CD4-positive, CD25-positive, alpha-beta regulatory T cell (primary cell): ENCODE results near the gene B4GALT7. TPM values are rescaled to one million over a fixed set of nuclear protein-coding genes. Genes with fewer than 3 reads are reported as not detected.

ENCODE experiments used
- ATAC-seq, 2 donors: fragments of 150-1000 bp; cut with Tn5 transposase; one replicate each; pipeline ENCODE4 v1.10.0; 2021; ENCODE audit warnings: low read depth in 2 of 2, moderate number of reproducible peaks in 2 of 2, moderate library complexity in 1 of 2
- DNase-seq, 3 donors: peaks; one replicate each; pipeline versions ENCODE4 v3.0.0 to v3.0.0-alpha.2; 2012 to 2022; ENCODE audit warnings: mixed read lengths in 1 of 3
- H3K27ac ChIP-seq: one replicate; pipeline ENCODE4 v1.7.0; 2013; ENCODE audit warnings: mild to moderate bottlenecking, low read length; ENCODE audit not compliant: insufficient read depth, poor library complexity, severe bottlenecking
- H3K27me3 ChIP-seq: one replicate; pipeline ENCODE4 v1.7.0; 2013; ENCODE audit warnings: low read length; ENCODE audit not compliant: control insufficient read depth, insufficient read depth
- H3K36me3 ChIP-seq: one replicate; pipeline ENCODE4 v1.7.0; 2013; ENCODE audit warnings: mild to moderate bottlenecking, low read length, moderate library complexity; ENCODE audit not compliant: control insufficient read depth, insufficient read depth
- H3K4me1 ChIP-seq: 2 replicates; pipeline ENCODE4 v1.7.0; 2013; ENCODE audit warnings: mild to moderate bottlenecking, low read length; ENCODE audit not compliant: insufficient read depth, control insufficient read depth, poor library complexity, severe bottlenecking
- H3K4me3 ChIP-seq: one replicate; pipeline ENCODE4 v1.7.0; 2013; ENCODE audit warnings: low read depth, mild to moderate bottlenecking, low read length, moderate library complexity
- H3K9me3 ChIP-seq, 2 experiments: 1 replicate in 1 of 2; 2 replicates in 1 of 2; pipeline ENCODE4 v1.7.0; 2013; ENCODE audit warnings: low read length in 2 of 2, mild to moderate bottlenecking in 1 of 2, moderate library complexity in 1 of 2; ENCODE audit not compliant: control insufficient read depth in 2 of 2
- H3K27ac Mint-ChIP-seq, 3 donors: one replicate each; pipeline ENCODE4 v1.8.0; 2020 to 2022; ENCODE audit warnings: mild to moderate bottlenecking in 3 of 3, mixed read lengths in 3 of 3, moderate library complexity in 2 of 3
- H3K27me3 Mint-ChIP-seq: one replicate; pipeline ENCODE4 v1.8.0; 2022; ENCODE audit warnings: mild to moderate bottlenecking, mixed read lengths
- H3K36me3 Mint-ChIP-seq: one replicate; pipeline ENCODE4 v1.8.0; 2020; ENCODE audit warnings: mixed read lengths
- H3K4me1 Mint-ChIP-seq, 4 donors: one replicate each; pipeline ENCODE4 v1.8.0; 2020 to 2022; ENCODE audit warnings: mixed read lengths in 4 of 4, mild to moderate bottlenecking in 1 of 4
- H3K4me3 Mint-ChIP-seq, 4 donors: one replicate each; pipeline ENCODE4 v1.8.0; 2020 to 2022; ENCODE audit warnings: mild to moderate bottlenecking in 4 of 4, mixed read lengths in 4 of 4, moderate library complexity in 3 of 4
- H3K9me3 Mint-ChIP-seq, 7 donors: one replicate each; pipeline ENCODE4 v1.8.0; 2020 to 2022; ENCODE audit warnings: mixed read lengths in 7 of 7, mild to moderate bottlenecking in 3 of 7, moderate library complexity in 2 of 7
- polyA plus RNA-seq, 4 donors: library from polyadenylated mRNA; unstranded; fragments of 300-500 nt; fragmentation: Illumina TruSeq; gene quantifications; one replicate each; pipeline ENCODE4 v1.2.3, GENCODE V29; 2021
- total RNA-seq: library from RNA; stranded (reverse); gene quantifications from one replicate; pipeline ENCODE4 v1.2.3, GENCODE V29; 2022

The B4GALT7 gene
- total and polyA plus RNA-seq, 5 donors from 2014 or later: 18.3 to 24.2 (median 18.8) TPM

GRCh38 chr5:177594071-177594470 is 5.9 kb upstream of the B4GALT7 start:
- no peak overlapping the region for H3K27ac ChIP-seq
- DNase-seq: no peak
- peak overlapping the region in 2 of 4 donors; percentile 56 to 100 for H3K4me3 Mint-ChIP-seq
- H3K9me3 ChIP-seq: no peaks in the 10 kb centered on the region
- peaks cover 8% of the 10 kb centered on the region for H3K27me3 ChIP-seq
- H3K4me1 Mint-ChIP-seq: peaks cover 0 to 36% (median 18%) of the 10 kb centered on the region in 4 donors
- H3K4me1 ChIP-seq: peaks cover 24% of the 10 kb centered on the region
- H3K9me3 Mint-ChIP-seq: no peaks in the 10 kb centered on the region
- peaks cover 15% of the 10 kb centered on the region for H3K36me3 Mint-ChIP-seq
- H3K27me3 Mint-ChIP-seq: peaks cover 5% of the 10 kb centered on the region
- H3K36me3 ChIP-seq: peaks cover 35% of the 10 kb centered on the region
- H3K4me3 ChIP-seq: no peak overlapping the region
- no peak for ATAC-seq
- peak overlapping the region in 1 of 3 donors; percentile 94 for H3K27ac Mint-ChIP-seq

- no peaks in the 10 kb centered on the region for H3K9me3 Mint-ChIP-seq
Measured at GRCh38 chr5:177595026-177595585, 4.8 kb upstream of the B4GALT7 start.

GRCh38 chr5:177595991-177596774 is 3.7 kb upstream of the B4GALT7 start:
- peaks cover 19% of the 10 kb centered on the region for H3K36me3 Mint-ChIP-seq
- peaks cover 0 to 50% (median 26%) of the 10 kb centered on the region in 4 donors for H3K4me1 Mint-ChIP-seq
- Histone ChIP-seq H3K27ac (no peak overlapping the region), H3K27me3 (no peaks in the 10 kb centered on the region), H3K36me3 (peaks cover 35% of the 10 kb centered on the region), H3K4me3 (no peak overlapping the region), H3K9me3 (no peaks in the 10 kb centered on the region), H3K4me1 (peaks cover 35% of the 10 kb centered on the region)
- peak overlapping the region in 2 of 4 donors; percentile 73 to 74 for H3K4me3 Mint-ChIP-seq
- peak overlapping the region in 1 of 3 donors; percentile 32 for H3K27ac Mint-ChIP-seq
- ATAC-seq (no peak), DNase-seq (no peak)
- peaks cover 6% of the 10 kb centered on the region for H3K27me3 Mint-ChIP-seq
- no peaks in the 10 kb centered on the region for H3K9me3 Mint-ChIP-seq

More at GRCh38 chr5:177595026-177595585, 4.8 kb upstream of the B4GALT7 start:
- no peak overlapping the region for H3K27ac Mint-ChIP-seq
- DNase-seq: no peak
- ATAC-seq: no peak
- H3K27me3 Mint-ChIP-seq: no peaks in the 10 kb centered on the region
- Histone ChIP-seq H3K4me1 (peaks cover 25% of the 10 kb centered on the region), H3K27ac (no peak overlapping the region), H3K36me3 (peaks cover 35% of the 10 kb centered on the region), H3K4me3 (no peak overlapping the region), H3K27me3 (peaks cover 8% of the 10 kb centered on the region), H3K9me3 (no peaks in the 10 kb centered on the region)
- peaks cover 15% of the 10 kb centered on the region for H3K36me3 Mint-ChIP-seq
- peak overlapping the region in 1 of 4 donors; percentile 100 for H3K4me3 Mint-ChIP-seq
- H3K4me1 Mint-ChIP-seq: peaks cover 0 to 40% (median 19%) of the 10 kb centered on the region in 4 donors

- H3K27me3 Mint-ChIP-seq: peaks cover 6% of the 10 kb centered on the region
- peaks cover 19% of the 10 kb centered on the region for H3K36me3 Mint-ChIP-seq
- DNase-seq: no peak
- no peaks in the 10 kb centered on the region for H3K9me3 Mint-ChIP-seq
- peak overlapping the region in 3 of 4 donors; percentile 38 to 73 (median 47) for H3K4me3 Mint-ChIP-seq
- H3K27ac ChIP-seq: no peak overlapping the region
- peaks cover 0 to 50% (median 23%) of the 10 kb centered on the region in 4 donors for H3K4me1 Mint-ChIP-seq
- H3K27me3 ChIP-seq: no peaks in the 10 kb centered on the region
- no peak for ATAC-seq
- H3K4me1 ChIP-seq: peaks cover 35% of the 10 kb centered on the region
- H3K27ac Mint-ChIP-seq: peak overlapping the region in 1 of 3 donors; percentile 80
- H3K4me3 ChIP-seq: no peak overlapping the region
- H3K36me3 ChIP-seq: peaks cover 35% of the 10 kb centered on the region
- H3K9me3 ChIP-seq: no peaks in the 10 kb centered on the region
Measured at GRCh38 chr5:177596775-177597238, 3.1 kb upstream of the B4GALT7 start.

GRCh38 chr5:177598477-177598876 is 1.5 kb upstream of the B4GALT7 start:
- DNase-seq: no peak
- no peak for ATAC-seq
- H3K27ac ChIP-seq: no peak overlapping the region
- Mint-ChIP-seq H3K27me3 (peaks cover 6% of the 10 kb centered on the region), H3K4me3 (peak overlapping the region; percentile 76 to 93 (median 79)), H3K27ac (peak overlapping the region in 2 of 3 donors; percentile 77 to 92), H3K9me3 (no peaks in the 10 kb centered on the region), H3K4me1 (peaks cover 0 to 44% (median 19%) of the 10 kb centered on the region in 4 donors), H3K36me3 (peaks cover 16% of the 10 kb centered on the region)
- H3K27me3 ChIP-seq: no peaks in the 10 kb centered on the region
- H3K4me3 ChIP-seq: peak overlapping the region; percentile 3
- H3K9me3 ChIP-seq: no peaks in the 10 kb centered on the region
- H3K4me1 ChIP-seq: peaks cover 22% of the 10 kb centered on the region
- peaks cover 31% of the 10 kb centered on the region for H3K36me3 ChIP-seq

GRCh38 chr5:177600508-177601018 is 631 bp downstream of the B4GALT7 start:
- peak overlapping the region; percentile 91 to 98 (median 94) for H3K4me3 Mint-ChIP-seq
- H3K4me1 ChIP-seq: peaks cover 17% of the 10 kb centered on the region
- peak overlapping the region; percentile 87 for H3K4me3 ChIP-seq
- H3K27ac ChIP-seq: peak overlapping the region; percentile 67
- H3K27me3 Mint-ChIP-seq: peaks cover 6% of the 10 kb centered on the region
- DNase-seq: peak in 2 of 3 donors; percentile 19 to 46
- H3K36me3 ChIP-seq: peaks cover 14% of the 10 kb centered on the region
- H3K9me3 Mint-ChIP-seq: no peaks in the 10 kb centered on the region
- H3K27me3 ChIP-seq: no peaks in the 10 kb centered on the region
- peaks cover 16% of the 10 kb centered on the region for H3K36me3 Mint-ChIP-seq
- no peak for ATAC-seq
- H3K4me1 Mint-ChIP-seq: peaks cover 0 to 50% (median 17%) of the 10 kb centered on the region in 4 donors
- no peaks in the 10 kb centered on the region for H3K9me3 ChIP-seq
- H3K27ac Mint-ChIP-seq: peak overlapping the region; percentile 92 to 100 (median 96)

GRCh38 chr5:177601126-177601525 is 1.2 kb downstream of the B4GALT7 start:
- no peaks in the 10 kb centered on the region for H3K9me3 Mint-ChIP-seq
- Histone ChIP-seq H3K27me3 (no peaks in the 10 kb centered on the region), H3K4me1 (peaks cover 17% of the 10 kb centered on the region), H3K27ac (no peak overlapping the region), H3K9me3 (no peaks in the 10 kb centered on the region), H3K36me3 (peaks cover 8% of the 10 kb centered on the region), H3K4me3 (peak overlapping the region; percentile 87)
- no peak for ATAC-seq
- peak overlapping the region; percentile 91 to 98 (median 94) for H3K4me3 Mint-ChIP-seq
- peaks cover 0 to 54% (median 18%) of the 10 kb centered on the region in 4 donors for H3K4me1 Mint-ChIP-seq
- no peak for DNase-seq
- peak overlapping the region in 2 of 3 donors; percentile 92 to 96 for H3K27ac Mint-ChIP-seq
- peaks cover 6% of the 10 kb centered on the region for H3K27me3 Mint-ChIP-seq
- H3K36me3 Mint-ChIP-seq: peaks cover 15% of the 10 kb centered on the region
